Body of pancreas (tissue), 4 donors: ENCODE data around the gene QRICH1. TPM values are rescaled to one million over a fixed set of nuclear protein-coding genes. Genes with fewer than 3 reads are reported as not detected.

ENCODE experiments used
- ATAC-seq: fragments of 150-250 bp; one replicate; pipeline ENCODE4 v1.9.1; 2016
- DNase-seq, 4 donors: peaks; one replicate each; pipeline ENCODE4 v3.0.0-alpha.2; 2019
- H3K27ac ChIP-seq, 4 donors: fragments of 200-600 bp; sonication (generic); 1 replicate in 3 of 4; 2 replicates in 1 of 4; pipeline versions ENCODE4 v1.5.1 to v1.6.1; 2016 to 2019; ENCODE audit warnings: mild to moderate bottlenecking in 1 of 4, mixed read lengths in 1 of 4, moderate library complexity in 1 of 4
- H3K27me3 ChIP-seq, 2 donors: fragments of 200-600 bp; sonication (generic); one replicate each; pipeline ENCODE4 v1.6.0; 2016; ENCODE audit warnings: mild to moderate bottlenecking in 1 of 2
- H3K36me3 ChIP-seq, 2 donors: fragments of 200-600 bp; sonication (generic); replicated peaks in 1 of 2; 2 replicates each; pipeline ENCODE4 v1.5.1; 2016; ENCODE audit warnings: low read depth in 2 of 2; ENCODE audit not compliant: insufficient read depth in 1 of 2
- H3K4me1 ChIP-seq: fragments of 200-600 bp; sonication (generic); one replicate; pipeline ENCODE4 v1.6.0; 2016
- H3K4me3 ChIP-seq, 2 donors: fragments of 200-600 bp; sonication (generic); 1 replicate in 1 of 2; 2 replicates in 1 of 2; pipeline ENCODE4 v1.5.1; 2016 to 2019
- H3K9me3 ChIP-seq, 3 donors: fragments of 200-600 bp; sonication (generic); 1 replicate in 2 of 3; 2 replicates in 1 of 3; pipeline ENCODE4 v1.5.1; 2016
- CTCF ChIP-seq, 7 experiments: fragments of 450-650 bp in 4 of 7; fragments of 200-600 bp in 3 of 7; sonication (generic) in 3 of 7; IDR thresholded peaks; one replicate each; pipeline ENCODE4 v1.5.1; 2016 to 2019; ENCODE audit warnings: antibody characterized with exemption in 7 of 7
- POLR2A ChIP-seq, 3 donors: fragments of 450-650 bp; IDR thresholded peaks; one replicate each; pipeline ENCODE4 v1.6.1; 2016; ENCODE audit warnings: antibody characterized with exemption in 3 of 3, mild to moderate bottlenecking in 2 of 3
- WGBS, 2 donors: methylation state at CpG; one replicate each; pipeline ENCODE4 v1.1.5; 2017; 5-methylcytosine and 5-hydroxymethylcytosine counted together
- intact Hi-C: fragments of 100-400 bp; cut with DNase I; formaldehyde crosslinking; loops from one replicate; pipeline ENCODE4 v1.15.1; 2023
- total RNA-seq, 2 donors: library from RNA; depleted of rRNA; stranded (reverse); fragments of >200 nt; gene quantifications; one replicate each; pipeline ENCODE4 v1.1.0, GENCODE V29; 2016

Gene QRICH1
- total RNA-seq, 2 donors from 2014 or later = 63.6 to 67.9 TPM

GRCh38 chr3:49022688-49023171 lies 71.1 kb downstream of the QRICH1 start:
- WGBS, 2 donors = 16 to 31% methylated on average over 3 to 12 of the region's 12 CpGs
- H3K4me1 ChIP-seq = peaks cover 68% of the 10 kb centered on the region
- no peak for TF ChIP-seq CTCF (IDR thresholded peaks at IDR 0.05)
- TF ChIP-seq POLR2A (IDR thresholded peaks at IDR 0.05) = no peak
- ATAC-seq = no peak
- H3K27me3 ChIP-seq = no peaks in the 10 kb centered on the region
- no peaks in the 10 kb centered on the region for H3K9me3 ChIP-seq
- H3K4me3 ChIP-seq = peak overlapping the region; percentile 44 to 63
- H3K27ac ChIP-seq = peak overlapping the region; percentile 90 to 99 (median 98)
- no peak for DNase-seq
- intact Hi-C loops = no loop called here
- H3K36me3 ChIP-seq = peaks cover 0 to 13% of the 10 kb centered on the region in 2 donors

- Histone ChIP-seq H3K27me3 (no peaks in the 10 kb centered on the region), H3K27ac (peak within 1 kb of the TSS; percentile 90 to 99 (median 98)), H3K9me3 (no peaks in the 10 kb centered on the region), H3K36me3 (peaks cover 0 to 13% of the 10 kb centered on the region in 2 donors), H3K4me3 (peak within 1 kb of the TSS; percentile 44 to 63), H3K4me1 (peaks cover 68% of the 10 kb centered on the region)
- peak; percentile 84 for ATAC-seq
- TF ChIP-seq POLR2A (IDR thresholded peaks at IDR 0.05) (peak; percentile 54 to 94 (median 69)), CTCF (IDR thresholded peaks at IDR 0.05) (peak; percentile 95 to 99 (median 98))
- intact Hi-C loops = no loop called here
- peak; percentile 94 to 95 (median 94) for DNase-seq
- WGBS, 2 donors = 0 to 3% methylated on average over 8 to 81 of the region's 83 CpGs
These were observed 71.8 kb downstream of the QRICH1 start, which contains the start of gene NDUFAF3 for GRCh38 chr3:49021813-49022687. NDUFAF3 (plus strand) TSS chr3:49022121; CDS start chr3:49022145, 24 bp downstream.

GRCh38 chr3:49021213-49021812 lies 72.6 kb downstream of the QRICH1 start:
- peaks cover 0 to 12% of the 10 kb centered on the region in 2 donors for H3K36me3 ChIP-seq
- 0% methylated on average over 16 to 52 of the region's 60 CpGs for WGBS, 2 donors
- H3K4me3 ChIP-seq = peak overlapping the region; percentile 24 to 63
- DNase-seq (peak; percentile 100), ATAC-seq (peak; percentile 86)
- H3K9me3 ChIP-seq = no peaks in the 10 kb centered on the region
- H3K4me1 ChIP-seq = peaks cover 75% of the 10 kb centered on the region
- intact Hi-C loops = no loop called here
- H3K27ac ChIP-seq = peak overlapping the region; percentile 90 to 99 (median 98)
- H3K27me3 ChIP-seq = no peaks in the 10 kb centered on the region
- TF ChIP-seq POLR2A (IDR thresholded peaks at IDR 0.05) (peak; percentile 99 to 100 (median 99)), CTCF (IDR thresholded peaks at IDR 0.05) (no peak)

GRCh38 chr3:49020330-49021212 lies 73.3 kb downstream of the QRICH1 start:
- peak; percentile 60 to 75 (median 62) for DNase-seq
- intact Hi-C loops = no loop called here
- Histone ChIP-seq H3K27ac (peak overlapping the region; percentile 90 to 99 (median 98)), H3K4me1 (peaks cover 68% of the 10 kb centered on the region), H3K9me3 (no peaks in the 10 kb centered on the region), H3K27me3 (no peaks in the 10 kb centered on the region), H3K36me3 (peaks cover 0 to 12% of the 10 kb centered on the region in 2 donors), H3K4me3 (peak overlapping the region; percentile 24 to 63)
- TF ChIP-seq POLR2A (IDR thresholded peaks at IDR 0.05) = no peak
- TF ChIP-seq CTCF (IDR thresholded peaks at IDR 0.05) = no peak
- 1% methylated on average over 14 to 47 of the region's 51 CpGs for WGBS, 2 donors
- peak; percentile 7 for ATAC-seq
